Tibial nerve (tissue), 4 donors: ENCODE data around the gene TMEM123.

Experiments used
- CTCF ChIP-seq, 5 experiments: fragments of 200-600 bp in 3 of 5; fragments of 450-650 bp in 2 of 5; sonication (generic) in 3 of 5; IDR thresholded peaks; one replicate each; pipeline ENCODE4 v1.5.1; 2016 to 2019; ENCODE audit warnings: antibody characterized with exemption in 5 of 5, mild to moderate bottlenecking in 3 of 5, moderate library complexity in 2 of 5
- EP300 ChIP-seq, 2 donors: sonication (generic); formaldehyde crosslinking; IDR thresholded peaks; one replicate each; pipeline ENCODE4 v1.6.1; 2017; ENCODE audit warnings: antibody characterized with exemption in 2 of 2, mild to moderate bottlenecking in 1 of 2
- POLR2A ChIP-seq, 2 donors: fragments of 450-650 bp; IDR thresholded peaks; one replicate each; pipeline ENCODE4 v1.6.1; 2017; ENCODE audit warnings: antibody characterized with exemption in 2 of 2, mild to moderate bottlenecking in 2 of 2, moderate library complexity in 2 of 2

DNA sequence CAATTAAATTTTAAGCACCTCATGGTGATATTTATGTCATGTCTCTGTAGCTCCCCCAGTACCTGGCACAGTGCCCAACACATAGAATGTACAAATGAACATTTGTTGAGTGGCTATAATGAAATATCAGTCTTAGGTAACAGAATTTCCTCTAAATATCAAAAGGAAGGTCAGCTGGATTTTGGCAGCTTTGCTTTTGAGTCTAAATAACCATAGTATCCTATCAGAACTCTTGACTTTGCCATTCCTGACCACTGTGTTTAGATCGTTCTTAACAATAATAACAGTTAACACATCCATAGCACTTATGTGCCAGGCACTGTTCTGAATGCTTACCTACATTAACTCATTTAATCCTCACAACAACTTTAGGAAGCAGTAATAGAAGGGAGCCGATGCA lies 26.6 kb downstream of the TMEM123 start:
- TF ChIP-seq CTCF (IDR thresholded peaks at IDR 0.05) (no peak), EP300 (IDR thresholded peaks at IDR 0.05) (no peak), POLR2A (IDR thresholded peaks at IDR 0.05) (no peak)
